HG03520 (cell line): ENCODE data around the gene IL10RA.

Experiments
- ATAC-seq: cut with Tn5 transposase; IDR thresholded peaks from one replicate; pipeline ENCODE4 v1.9.1; 2021; ENCODE audit warnings: mild to moderate bottlenecking, moderate library complexity; ENCODE audit not compliant: unreplicated experiment

Gene IL10RA

GRCh38 chr11:118042796-118043195, 56.6 kb downstream of the IL10RA start:
- ATAC-seq = no peak

- ATAC-seq = no peak
Measured at GRCh38 chr11:118045191-118045590, 59.0 kb downstream of the IL10RA start.

DNA sequence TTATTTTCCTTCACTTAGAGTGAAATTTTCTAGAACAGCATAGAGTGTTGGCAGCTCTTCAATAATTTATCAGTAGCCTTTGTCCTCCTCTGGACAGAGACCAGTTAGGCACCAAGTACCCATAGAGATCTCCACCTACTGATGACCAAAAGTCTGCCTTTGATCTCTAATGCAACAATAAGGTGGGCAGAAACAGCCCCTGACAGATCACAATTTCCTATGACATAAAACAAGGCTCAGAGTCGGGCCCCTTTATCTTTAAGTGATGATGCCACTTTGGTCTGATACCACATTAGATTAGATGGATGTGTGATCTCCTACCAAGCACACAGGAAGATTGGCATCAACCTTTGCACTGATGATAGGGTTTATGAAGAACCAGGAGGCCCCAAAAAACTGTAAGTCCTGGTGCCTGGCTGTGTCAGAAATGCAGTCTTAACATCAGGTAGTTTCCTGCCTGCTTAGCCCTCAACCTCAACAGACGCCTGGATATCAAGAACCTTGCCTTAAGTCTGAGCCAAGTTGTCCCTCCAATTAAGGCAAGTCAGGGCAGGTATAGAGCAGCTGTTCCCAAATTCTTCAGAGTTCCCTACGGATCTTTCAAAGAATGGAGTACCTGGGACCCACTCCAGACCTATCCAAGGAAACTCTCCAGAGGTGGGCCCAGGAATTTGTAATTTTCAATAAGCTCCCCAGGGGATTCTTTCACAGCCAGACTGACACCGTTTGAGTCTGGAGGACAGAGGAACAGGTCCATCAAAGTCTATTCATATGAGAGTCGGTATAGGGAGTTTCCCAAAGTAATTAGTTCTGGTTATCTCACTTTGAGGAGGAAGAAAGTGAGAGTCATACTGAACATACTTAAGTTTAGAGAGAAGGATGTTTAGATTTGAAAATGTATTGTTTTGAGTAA, 60.1 kb downstream of the IL10RA start:
- no peak for ATAC-seq

DNA sequence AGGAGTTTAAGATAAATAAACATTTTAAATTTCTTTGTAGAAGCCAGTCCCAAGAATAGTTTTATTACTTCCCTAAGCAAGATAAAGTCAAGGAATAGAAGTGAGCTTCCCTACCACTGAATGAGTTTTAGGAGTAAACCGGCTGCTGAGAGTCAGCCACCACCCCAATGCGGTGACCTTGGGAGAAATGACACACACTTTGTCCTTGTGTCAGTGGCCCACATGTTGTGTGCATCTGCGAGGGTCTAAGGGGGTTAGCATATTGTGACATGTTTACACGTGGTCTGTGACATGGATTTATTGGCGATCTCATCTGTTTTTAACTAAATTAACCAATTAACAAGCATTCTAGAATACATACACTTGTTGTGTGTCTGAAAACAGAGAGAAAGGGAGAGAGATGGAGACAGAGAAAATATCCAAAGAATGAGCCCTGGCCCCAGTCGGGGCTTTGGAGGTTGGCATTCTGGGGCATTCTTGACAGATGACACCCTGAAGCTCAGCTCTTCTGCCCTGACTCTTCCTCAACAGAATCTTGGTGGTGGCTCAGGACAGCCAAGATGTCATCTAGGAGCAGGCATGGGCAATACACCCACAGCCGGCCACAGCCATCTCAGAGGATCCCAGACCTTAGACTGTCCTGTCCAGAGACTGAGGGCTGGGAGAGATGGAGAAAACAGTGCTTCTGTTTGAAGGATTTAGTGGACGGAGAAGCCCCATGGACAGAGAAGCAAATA, 60.9 kb downstream of the IL10RA start:
- no peak for ATAC-seq

GRCh38 chr11:118047749-118048148, 61.6 kb downstream of the IL10RA start:
- ATAC-seq = no peak

GRCh38 chr11:118048472-118049370, 62.5 kb downstream of the IL10RA start:
- no peak for ATAC-seq

- no peak for ATAC-seq
Measured at GRCh38 chr11:118049771-118050170, 63.6 kb downstream of the IL10RA start.

- ATAC-seq = no peak
Measured at GRCh38 chr11:118050208-118050891, 64.2 kb downstream of the IL10RA start.
